HCT116 (cell line): Measurements from ENCODE around the gene SPPL2B. TPM values are rescaled to one million over a fixed set of nuclear protein-coding genes. Genes with fewer than 3 reads are reported as not detected.

Experiments
- ATAC-seq: fragments of 200-7000 bp; cut with Tn5 transposase; 2 replicates; pipeline ENCODE4 v1.9.1; 2020; ENCODE audit warnings: mild to moderate bottlenecking, moderate library complexity
- BruUV-seq: library from RNA; stranded (reverse); fragments of 400-500 nt; replicated peaks from 2 replicates; lab custom pipeline; 2021; lab: Mats Ljungman, UMichigan
- CTCF ChIA-PET: fragments of 300-600 bp; sonication (Branson Sonifier 250); formaldehyde crosslinking; loops from one replicate; lab custom pipeline; 2021; ENCODE audit warnings: antibody characterized with exemption; lab: Charles Lee
- POLR2A ChIA-PET: fragments of 300-600, 350-600 bp; sonication (Branson Sonifier 250); formaldehyde crosslinking; loops from one replicate; lab custom pipeline; 2021; ENCODE audit warnings: antibody characterized with exemption; lab: Charles Lee
- RAD21 ChIA-PET, 2 experiments: fragments of 300-600 bp; sonication (Branson Sonifier 250); formaldehyde crosslinking; loops; one replicate each; lab custom pipeline; 2023; ENCODE audit warnings: low total read pairs in 2 of 2; ENCODE audit not compliant: uncharacterized antibody in 2 of 2, unreplicated experiment in 2 of 2, low non-redundant PET in 1 of 2; lab: Charles Lee
- DNase-seq: peaks from one replicate; pipeline ENCODE4 v3.0.0-alpha.2; 2010; ENCODE audit warnings: low read depth, low spot score
- H2AFZ ChIP-seq: fragments of 200-600 bp; shearing (Covaris generic), sonication (generic); 2 replicates; pipeline ENCODE4 v1.6.1; 2017; ENCODE audit warnings: low read depth, mixed run types, mixed read lengths, antibody characterized with exemption, low read length; ENCODE audit not compliant: poor library complexity, severe bottlenecking
- H3K27ac ChIP-seq: 2 replicates; pipeline ENCODE4 v1.5.1; 2012; ENCODE audit warnings: low read depth, low read length
- H3K27me3 ChIP-seq: fragments of 200-600 bp; sonication (generic); 2 replicates; pipeline ENCODE4 v1.6.1; 2016; ENCODE audit warnings: mixed run types, low read length, mixed read lengths; ENCODE audit not compliant: insufficient read depth
- H3K36me3 ChIP-seq, 2 experiments: fragments of 200-500 bp in 1 of 2; fragments of 200-600 bp in 1 of 2; sonication (Bioruptor generic) in 1 of 2; sonication (generic) in 1 of 2; 2 replicates each; pipeline versions ENCODE4 v1.5.1 to v1.6.1; 2014 to 2016; ENCODE audit warnings: low read length in 2 of 2, inconsistent platforms in 1 of 2, mixed read lengths in 1 of 2, mixed run types in 1 of 2; ENCODE audit not compliant: insufficient read depth in 2 of 2, control insufficient read depth in 1 of 2
- H3K4me1 ChIP-seq, 2 experiments: fragments of 200-600 bp in 1 of 2; sonication (generic) in 1 of 2; 2 replicates each; pipeline versions ENCODE4 v1.5.1 to v1.6.1; 2012 to 2017; ENCODE audit warnings: low read length in 2 of 2, inconsistent platforms in 1 of 2, mild to moderate bottlenecking in 1 of 2, mixed read lengths in 1 of 2, mixed run types in 1 of 2, moderate library complexity in 1 of 2; ENCODE audit not compliant: insufficient read depth in 2 of 2, control insufficient read depth in 1 of 2
- H3K4me2 ChIP-seq: fragments of 200-600 bp; sonication (generic); 2 replicates; pipeline ENCODE4 v1.6.1; 2017; ENCODE audit warnings: mixed run types, low read length, mixed read lengths
- H3K4me3 ChIP-seq, 2 experiments: fragments of 200-600 bp in 1 of 2; sonication (generic) in 1 of 2; replicated peaks in 1 of 2; 2 replicates each; pipeline ENCODE4 v1.5.1; 2011 to 2016; ENCODE audit warnings: low read length in 2 of 2, control low read depth in 1 of 2, low read depth in 1 of 2, mild to moderate bottlenecking in 1 of 2, mixed read lengths in 1 of 2, mixed run types in 1 of 2
- H3K79me2 ChIP-seq: fragments of 200-600 bp; sonication (generic); 2 replicates; pipeline ENCODE4 v1.6.1; 2017; ENCODE audit warnings: mild to moderate bottlenecking, mixed run types, low read length, moderate library complexity, mixed read lengths; ENCODE audit not compliant: insufficient read depth
- H3K9ac ChIP-seq: fragments of 200-600 bp; sonication (generic); 2 replicates; pipeline ENCODE4 v1.6.1; 2016; ENCODE audit warnings: low read length, mixed read lengths
- H3K9me2 ChIP-seq: fragments of 200-600 bp; sonication (generic), shearing (Covaris generic); 2 replicates; pipeline ENCODE4 v1.6.1; 2017; ENCODE audit warnings: mixed run types, mild to moderate bottlenecking, moderate library complexity; ENCODE audit not compliant: insufficient read depth
- H3K9me3 ChIP-seq, 2 experiments: fragments of 200-500 bp in 1 of 2; fragments of 200-600 bp in 1 of 2; sonication (Bioruptor generic) in 1 of 2; sonication (generic) in 1 of 2; 2 replicates each; pipeline ENCODE4 v1.6.1; 2014 to 2017; ENCODE audit warnings: low read length in 2 of 2, mixed read lengths in 2 of 2, inconsistent platforms in 1 of 2, low read depth in 1 of 2, mild to moderate bottlenecking in 1 of 2, mixed run types in 1 of 2, moderate library complexity in 1 of 2; ENCODE audit not compliant: control insufficient read depth in 1 of 2, insufficient read depth in 1 of 2
- H4K20me1 ChIP-seq: fragments of 200-600 bp; sonication (generic), shearing (Covaris generic); 2 replicates; pipeline ENCODE4 v1.6.1; 2017; ENCODE audit warnings: mixed run types, mild to moderate bottlenecking, moderate library complexity; ENCODE audit not compliant: insufficient read depth
- CBX3 ChIP-seq: IDR thresholded peaks from 2 replicates; pipeline ENCODE4 v1.6.1; 2012; ENCODE audit warnings: low read depth
- CEBPB ChIP-seq: IDR thresholded peaks from 2 replicates; pipeline ENCODE4 v1.6.1; 2012; ENCODE audit warnings: low read depth
- EGR1 ChIP-seq: IDR thresholded peaks from 2 replicates; pipeline ENCODE4 v1.6.1; 2012; ENCODE audit warnings: low read depth
- ELF1 ChIP-seq: IDR thresholded peaks from 2 replicates; pipeline ENCODE4 v1.6.1; 2012; ENCODE audit warnings: low read depth, borderline replicate concordance
- EZH2 ChIP-seq: fragments of 200-600 bp; sonication (generic); IDR thresholded peaks from 2 replicates; pipeline ENCODE4 v1.6.1; 2017; ENCODE audit warnings: antibody characterized with exemption, mixed run types
- FOSL1 ChIP-seq: IDR thresholded peaks from 2 replicates; pipeline ENCODE4 v1.6.1; 2012; ENCODE audit warnings: low read depth
- JUND ChIP-seq: IDR thresholded peaks from 2 replicates; pipeline ENCODE4 v1.6.1; 2012
- POLR2A ChIP-seq: IDR thresholded peaks from 2 replicates; pipeline ENCODE4 v1.7.0; 2011; ENCODE audit warnings: borderline replicate concordance; ENCODE audit not compliant: insufficient read depth, insufficient read length; ENCODE audit errors: extremely low read depth
- POLR2AphosphoS5 ChIP-seq: IDR thresholded peaks from 2 replicates; pipeline ENCODE4 v1.6.1; 2011; ENCODE audit warnings: mild to moderate bottlenecking, low read depth, low read length, moderate library complexity
- SP1 ChIP-seq: IDR thresholded peaks from 2 replicates; pipeline ENCODE4 v1.6.1; 2012; ENCODE audit warnings: low read depth
- SRF ChIP-seq: IDR thresholded peaks from 2 replicates; pipeline ENCODE4 v1.6.1; 2012; ENCODE audit warnings: low read depth
- TCF7L2 ChIP-seq: IDR thresholded peaks from 2 replicates; pipeline ENCODE4 v1.7.0; 2011; ENCODE audit warnings: borderline replicate concordance, inconsistent platforms; ENCODE audit not compliant: insufficient read depth, insufficient read length; ENCODE audit errors: extremely low read depth
- YY1 ChIP-seq: IDR thresholded peaks from 2 replicates; pipeline ENCODE4 v1.6.1; 2011; ENCODE audit warnings: low read length, low read depth, moderate library complexity, mild to moderate bottlenecking; ENCODE audit not compliant: insufficient replicate concordance; ENCODE audit errors: extremely low read depth
- intact Hi-C: fragments of 100-400 bp; cut with micrococcal nuclease; formaldehyde crosslinking; loops from 2 replicates; pipeline ENCODE4 v1.10.0; 2022
- total RNA-seq: library from RNA; stranded (reverse); gene quantifications from one replicate; pipeline ENCODE4 v1.2.1, GENCODE V29; 2021; ENCODE audit not compliant: unreplicated experiment
- TF ChIP-seq, protein P1 (sequence below): IDR thresholded peaks from 2 replicates; pipeline ENCODE4 v1.6.1; 2012
- TF ChIP-seq, protein P2 (sequence below), 3 experiments: fragments of 200-600 bp in 1 of 3; sonication (generic) in 1 of 3; IDR thresholded peaks in 2 of 3; conservative IDR thresholded peaks in 1 of 3; 2 replicates each; pipeline ENCODE4 v1.5.1; 2012 to 2017; ENCODE audit warnings: low read depth in 2 of 3, low read length in 2 of 3, antibody characterized with exemption in 1 of 3, borderline replicate concordance in 1 of 3, control low read depth in 1 of 3, mild to moderate bottlenecking in 1 of 3, mixed read lengths in 1 of 3, mixed run types in 1 of 3, moderate library complexity in 1 of 3; ENCODE audit not compliant: insufficient read depth in 1 of 3

SPPL2B gene
- total RNA-seq, 1 experiment from 2014 or later = 83.1 TPM

DNA sequence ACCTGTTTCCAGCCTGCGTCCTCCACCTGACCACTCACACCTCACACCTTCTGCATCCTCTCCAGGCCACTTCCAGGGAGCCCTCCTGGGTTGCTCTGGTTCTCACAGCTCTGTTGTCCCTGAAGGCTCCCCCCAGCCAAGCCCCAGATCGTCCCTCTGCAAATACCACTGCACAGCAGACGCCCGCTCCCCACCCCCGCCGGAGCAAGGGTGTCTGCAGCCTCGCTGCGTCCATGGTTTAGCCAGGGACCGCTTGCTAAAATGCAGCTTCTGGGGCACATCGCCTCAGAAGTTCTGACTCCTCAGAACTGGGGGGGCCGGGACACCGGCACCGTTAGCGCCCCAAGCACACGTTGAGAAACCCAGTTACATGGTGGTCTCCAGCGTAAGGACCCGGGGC lies 21.5 kb upstream of the SPPL2B start:
- no TSS peak for BruUV-seq

DNA sequence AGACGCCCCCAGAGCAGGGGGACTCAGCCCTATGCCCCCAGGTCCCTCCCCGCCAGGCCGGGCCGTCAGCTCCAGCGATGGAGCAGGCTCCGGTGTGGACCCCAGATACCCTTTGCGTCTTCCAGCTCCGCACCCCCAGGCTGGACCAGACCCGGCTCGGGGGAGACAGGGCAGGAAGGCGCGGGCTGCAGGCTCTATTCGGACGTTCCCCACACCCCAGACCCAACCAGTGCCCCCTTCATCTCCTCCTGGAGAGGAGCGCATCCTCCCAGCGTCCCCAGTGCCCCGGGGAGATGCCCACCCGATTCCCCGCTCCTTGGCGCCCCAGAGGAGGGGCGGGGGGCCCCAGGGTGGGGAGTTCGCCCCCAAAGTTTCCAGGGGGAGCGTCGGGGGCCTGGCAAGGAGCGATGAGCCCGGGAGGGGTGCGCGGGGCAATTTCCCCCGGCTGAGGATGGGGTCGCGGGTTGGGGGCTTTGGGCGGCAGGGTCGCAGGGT lies 20.9 kb upstream of the SPPL2B start:
- ChIA-PET RAD21 (no interaction called here), POLR2A (no interaction called here), CTCF (no interaction called here)
- no TSS peak for BruUV-seq
- H3K9me2 ChIP-seq = no peaks in the 10 kb centered on the region
- no peak overlapping the region for H2AFZ ChIP-seq
- no peaks in the 10 kb centered on the region for H3K27me3 ChIP-seq
- no peak overlapping the region for H3K27ac ChIP-seq
- intact Hi-C loops = no loop called here
- H3K79me2 ChIP-seq = no peaks in the 10 kb centered on the region
- no peaks in the 10 kb centered on the region for H3K9me3 ChIP-seq
- ATAC-seq (no peak), DNase-seq (no peak)
- H3K36me3 ChIP-seq = no peaks in the 10 kb centered on the region
- no peak overlapping the region for H3K4me3 ChIP-seq
- no peak overlapping the region for H3K4me2 ChIP-seq
- H3K4me1 ChIP-seq = peaks cover 7 to 12% of the 10 kb centered on the region in 2 experiments
- H3K9ac ChIP-seq = no peak overlapping the region
- no peaks in the 10 kb centered on the region for H4K20me1 ChIP-seq
- no peak for TF ChIP-seq EZH2
- TF ChIP-seq POLR2AphosphoS5 = no peak
- TF ChIP-seq SP1 = no peak
- TF ChIP-seq JUND = no peak
- TF ChIP-seq ELF1 = no peak
- TF ChIP-seq EGR1 = no peak
- TF ChIP-seq YY1 = no peak
- no peak for TF ChIP-seq CEBPB
- no peak for TF ChIP-seq POLR2A
- TF ChIP-seq, protein P1, sequence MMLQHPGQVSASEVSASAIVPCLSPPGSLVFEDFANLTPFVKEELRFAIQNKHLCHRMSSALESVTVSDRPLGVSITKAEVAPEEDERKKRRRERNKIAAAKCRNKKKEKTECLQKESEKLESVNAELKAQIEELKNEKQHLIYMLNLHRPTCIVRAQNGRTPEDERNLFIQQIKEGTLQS = no peak
- TF ChIP-seq SRF = no peak
- TF ChIP-seq FOSL1 = no peak
- no peak for TF ChIP-seq CBX3
- TF ChIP-seq, protein P2, sequence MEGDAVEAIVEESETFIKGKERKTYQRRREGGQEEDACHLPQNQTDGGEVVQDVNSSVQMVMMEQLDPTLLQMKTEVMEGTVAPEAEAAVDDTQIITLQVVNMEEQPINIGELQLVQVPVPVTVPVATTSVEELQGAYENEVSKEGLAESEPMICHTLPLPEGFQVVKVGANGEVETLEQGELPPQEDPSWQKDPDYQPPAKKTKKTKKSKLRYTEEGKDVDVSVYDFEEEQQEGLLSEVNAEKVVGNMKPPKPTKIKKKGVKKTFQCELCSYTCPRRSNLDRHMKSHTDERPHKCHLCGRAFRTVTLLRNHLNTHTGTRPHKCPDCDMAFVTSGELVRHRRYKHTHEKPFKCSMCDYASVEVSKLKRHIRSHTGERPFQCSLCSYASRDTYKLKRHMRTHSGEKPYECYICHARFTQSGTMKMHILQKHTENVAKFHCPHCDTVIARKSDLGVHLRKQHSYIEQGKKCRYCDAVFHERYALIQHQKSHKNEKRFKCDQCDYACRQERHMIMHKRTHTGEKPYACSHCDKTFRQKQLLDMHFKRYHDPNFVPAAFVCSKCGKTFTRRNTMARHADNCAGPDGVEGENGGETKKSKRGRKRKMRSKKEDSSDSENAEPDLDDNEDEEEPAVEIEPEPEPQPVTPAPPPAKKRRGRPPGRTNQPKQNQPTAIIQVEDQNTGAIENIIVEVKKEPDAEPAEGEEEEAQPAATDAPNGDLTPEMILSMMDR (IDR thresholded peaks at IDR 0.05 in 2 of 3, conservative IDR thresholded peaks at IDR 0.05 in 1 of 3; ENCODE audit: borderline replicate concordance in 1 of 3, insufficient read depth in 1 of 3, low read depth in 2 of 3, low read length in 2 of 3) = no peak
- TF ChIP-seq TCF7L2 = no peak

More for the DNA sequence above, 21.5 kb upstream of the SPPL2B start:
- H3K9me2 ChIP-seq = no peaks in the 10 kb centered on the region
- no peak overlapping the region for H3K4me2 ChIP-seq
- ChIA-PET RAD21 (no interaction called here), CTCF (no interaction called here), POLR2A (no interaction called here)
- H3K9ac ChIP-seq = no peak overlapping the region
- no peaks in the 10 kb centered on the region for H3K36me3 ChIP-seq
- no peak for ATAC-seq
- no peak overlapping the region for H3K4me3 ChIP-seq
- H3K79me2 ChIP-seq = no peaks in the 10 kb centered on the region
- no peaks in the 10 kb centered on the region for H3K9me3 ChIP-seq
- H3K4me1 ChIP-seq = peaks cover 7 to 12% of the 10 kb centered on the region in 2 experiments
- H2AFZ ChIP-seq = no peak overlapping the region
- intact Hi-C loops = no loop called here
- H4K20me1 ChIP-seq = no peaks in the 10 kb centered on the region
- H3K27me3 ChIP-seq = no peaks in the 10 kb centered on the region
- no peak overlapping the region for H3K27ac ChIP-seq
- DNase-seq = no peak
- TF ChIP-seq EGR1 (no peak), ELF1 (no peak), SRF (no peak), EZH2 (no peak), SP1 (no peak)
- TF ChIP-seq, protein P1 = no peak
- TF ChIP-seq, all 23 proteins: peak for 0
